HS-5 (cell line): ENCODE data around the gene IPO11.
"Not testable (repeated sequence)": the region's sequence is repeated elsewhere in the genome, so short reads cannot be mapped to it uniquely, and the experiment has no call there.

Experiments used
- DNase-seq: peaks from one replicate; pipeline ENCODE4 v3.0.0-alpha.2; 2012; ENCODE audit warnings: low read depth

The IPO11 gene

DNA sequence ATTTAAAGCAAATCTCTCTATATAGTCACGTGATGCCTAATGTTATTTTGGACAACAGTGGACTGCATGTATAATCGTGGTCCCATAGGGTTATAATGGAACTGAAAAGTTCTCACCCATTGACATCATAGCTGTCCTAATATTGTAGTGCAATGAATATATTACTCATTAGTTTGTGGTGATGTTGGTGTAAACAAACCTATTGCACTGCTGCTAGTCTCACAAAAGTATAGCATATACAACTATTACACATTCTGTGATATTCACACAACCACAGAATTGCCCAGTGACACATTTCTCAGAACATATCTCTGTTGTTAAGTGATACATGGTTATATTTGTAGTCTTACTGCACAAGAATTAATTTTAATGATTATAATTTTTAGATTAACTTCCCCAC lies 37.7 kb downstream of the IPO11 start:
- DNase-seq = no peak

DNA sequence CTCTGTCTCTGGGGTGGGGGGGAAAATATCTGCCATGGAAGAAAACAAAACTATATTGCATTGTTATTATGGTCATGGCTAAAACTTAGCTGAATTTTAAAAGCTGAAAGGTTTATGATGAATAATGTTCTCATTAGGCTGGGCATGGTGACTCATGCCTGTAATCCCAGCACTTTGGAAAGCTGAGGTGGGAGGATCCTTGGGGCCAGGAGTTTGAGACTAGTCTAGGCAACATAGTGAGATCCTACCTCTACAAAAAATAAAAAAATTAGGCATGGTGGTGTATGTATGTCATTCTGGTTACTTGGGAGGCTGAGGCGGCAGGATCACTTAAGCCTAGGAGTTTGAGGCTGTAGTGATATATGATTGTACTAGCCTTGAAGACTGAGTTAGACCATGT lies 44.5 kb downstream of the IPO11 start:
- DNase-seq = no peak

DNA sequence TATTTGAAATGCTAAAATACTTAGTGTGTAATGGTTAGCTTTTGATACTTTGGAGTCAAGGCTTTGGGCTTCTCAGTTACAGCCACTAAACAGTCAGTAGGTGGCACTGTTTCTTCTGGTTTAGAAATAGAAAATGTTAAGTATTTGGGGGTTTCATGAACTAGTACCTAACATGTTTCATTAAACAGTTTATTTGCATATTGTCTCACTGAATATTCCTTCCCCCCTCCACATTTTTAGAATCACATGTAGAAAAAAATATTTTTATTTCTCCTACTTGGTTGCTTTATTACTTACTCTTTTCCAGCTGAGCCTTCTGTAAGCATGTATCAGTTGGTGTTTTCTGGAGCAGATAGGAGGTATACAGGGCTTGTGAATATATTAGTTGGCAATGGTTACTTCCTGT lies 48.0 kb downstream of the IPO11 start:
- DNase-seq = no peak

DNA sequence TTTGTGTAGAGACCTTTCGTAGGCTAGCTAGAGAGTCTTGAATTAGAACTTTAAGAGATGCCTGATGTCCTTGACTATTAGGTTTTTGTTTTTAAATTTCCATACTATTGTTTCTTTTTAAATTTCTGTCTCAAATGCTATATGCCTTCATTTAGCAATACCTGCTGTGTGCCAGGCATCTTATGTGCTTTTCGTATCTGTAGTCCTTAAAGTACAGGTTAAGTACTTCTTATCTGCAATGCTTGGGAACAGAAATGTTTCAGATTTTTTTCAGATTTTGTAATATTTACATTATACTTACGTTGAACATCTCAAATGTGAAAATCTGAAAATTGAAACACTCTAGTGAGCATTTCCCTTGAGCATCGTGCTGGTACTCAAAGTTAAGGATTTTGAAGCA lies 49.0 kb downstream of the IPO11 start:
- no peak for DNase-seq

DNA sequence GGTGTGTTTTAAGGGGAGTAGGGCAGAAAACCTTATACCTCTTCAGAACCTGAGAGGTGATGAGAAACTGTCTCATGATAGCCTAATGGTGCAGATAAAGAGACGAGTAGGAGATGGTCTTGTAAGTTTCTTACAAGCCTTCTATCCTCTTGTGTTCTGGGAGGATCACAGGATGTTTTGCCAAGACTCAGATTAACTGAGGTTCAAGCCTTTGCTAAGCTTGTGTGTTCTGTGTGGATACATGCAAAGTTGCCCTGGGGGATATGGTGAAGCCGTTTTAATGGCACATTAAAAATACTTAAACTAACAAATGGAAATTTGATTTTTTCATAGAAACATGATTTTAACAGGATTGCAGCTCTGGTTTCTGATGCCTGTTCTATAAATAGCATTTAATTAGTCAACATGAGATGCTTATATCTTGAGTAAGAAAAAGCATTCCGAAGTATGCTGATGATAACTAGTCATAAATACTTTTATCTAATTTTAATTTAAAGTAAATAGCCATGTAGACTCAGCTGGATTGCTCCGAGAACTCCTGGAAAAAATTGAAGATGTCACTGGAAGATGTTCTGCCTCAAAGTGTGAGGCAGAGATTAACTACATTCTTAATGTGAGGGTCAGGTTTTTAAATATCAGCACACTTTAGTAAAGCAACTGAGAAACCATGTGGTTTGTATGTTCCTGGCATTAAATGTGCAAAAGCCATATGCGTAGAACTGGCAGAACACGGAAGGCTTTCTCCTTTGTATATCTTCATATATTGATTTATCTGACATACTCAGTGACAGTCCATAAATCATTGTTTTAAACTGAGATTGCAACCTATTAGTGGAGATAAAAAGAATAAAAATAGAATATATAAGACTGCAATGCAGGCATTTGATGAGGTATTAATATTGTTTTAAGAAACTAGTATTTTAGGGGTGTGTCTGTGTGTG lies 53.7 kb downstream of the IPO11 start:
- no peak for DNase-seq

DNA sequence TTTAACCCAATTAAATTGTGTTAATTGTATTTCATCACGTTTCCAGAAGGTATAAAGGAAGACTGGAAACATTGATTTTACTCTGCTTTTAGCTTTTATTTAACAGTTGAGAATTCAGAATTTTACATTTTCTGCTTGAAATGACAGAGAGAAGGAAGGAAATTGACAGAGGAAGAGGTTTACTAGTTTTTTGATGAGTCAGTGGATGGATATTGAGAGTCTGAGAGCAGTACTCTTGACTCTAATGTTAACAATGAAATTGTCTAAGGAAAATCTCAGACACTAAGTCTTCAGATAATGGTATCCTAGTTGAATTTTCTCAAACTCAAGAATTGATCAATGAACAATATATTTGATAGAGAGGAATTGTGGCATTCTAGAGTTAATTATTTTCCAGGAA lies 60.6 kb downstream of the IPO11 start:
- DNase-seq = no peak

DNA sequence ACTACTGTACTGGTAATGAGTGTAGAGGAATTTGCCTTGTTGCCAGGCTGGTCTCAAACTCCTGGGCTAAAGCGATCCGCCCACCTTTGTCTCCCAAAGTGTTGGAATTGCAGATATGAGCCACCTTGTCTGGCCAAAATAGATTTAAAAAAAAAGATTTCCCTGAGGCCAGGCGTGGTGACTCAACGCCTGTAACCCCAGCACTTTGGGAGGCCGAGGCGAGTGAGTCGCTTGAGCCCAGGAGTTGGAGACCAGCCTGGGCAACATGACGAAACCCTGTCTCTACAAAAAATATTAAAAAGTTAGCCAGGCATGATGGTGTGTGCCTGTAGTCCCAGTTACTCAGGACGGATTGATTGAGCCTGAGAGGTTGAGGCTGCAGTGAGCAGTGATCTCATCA lies 62.5 kb downstream of the IPO11 start:
- DNase-seq = peak; percentile 58

DNA sequence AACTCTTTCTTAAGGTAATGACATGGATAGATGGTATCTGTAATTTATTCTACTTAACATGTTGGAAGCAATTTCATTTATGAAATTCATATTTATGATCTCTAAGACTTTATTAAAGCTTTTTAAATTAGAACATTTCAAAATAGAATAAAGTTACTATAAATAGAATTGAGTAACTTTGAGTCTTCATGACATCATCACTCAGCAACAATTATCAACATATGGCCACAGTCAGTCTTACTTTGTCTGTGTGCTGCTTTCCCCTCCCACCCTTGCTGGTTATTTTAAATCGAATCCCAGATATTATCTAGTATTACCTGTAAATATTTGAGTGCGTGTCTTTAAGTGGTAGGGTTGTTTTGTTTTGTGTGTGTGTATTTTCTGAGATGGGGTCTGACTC lies 65.2 kb downstream of the IPO11 start:
- no peak for DNase-seq

DNA sequence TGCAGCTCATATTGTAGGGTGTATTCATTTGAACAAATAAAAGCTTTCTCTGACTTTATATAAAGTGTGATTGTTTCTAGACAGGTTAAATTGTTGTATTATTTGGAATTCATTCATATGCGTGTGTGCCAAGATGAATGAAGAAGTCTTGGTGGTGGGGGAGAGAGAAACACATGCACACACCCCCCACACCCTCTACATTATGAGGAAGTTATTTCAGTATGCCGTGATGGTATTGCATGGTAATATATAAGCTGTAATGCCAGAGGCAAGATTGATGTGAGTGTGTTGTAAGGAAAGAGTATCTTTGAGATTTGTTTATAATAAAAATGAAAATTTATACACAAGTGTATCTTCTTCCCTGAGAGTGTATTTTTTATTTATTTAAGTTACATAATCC lies 71.0 kb downstream of the IPO11 start:
- no peak for DNase-seq

DNA sequence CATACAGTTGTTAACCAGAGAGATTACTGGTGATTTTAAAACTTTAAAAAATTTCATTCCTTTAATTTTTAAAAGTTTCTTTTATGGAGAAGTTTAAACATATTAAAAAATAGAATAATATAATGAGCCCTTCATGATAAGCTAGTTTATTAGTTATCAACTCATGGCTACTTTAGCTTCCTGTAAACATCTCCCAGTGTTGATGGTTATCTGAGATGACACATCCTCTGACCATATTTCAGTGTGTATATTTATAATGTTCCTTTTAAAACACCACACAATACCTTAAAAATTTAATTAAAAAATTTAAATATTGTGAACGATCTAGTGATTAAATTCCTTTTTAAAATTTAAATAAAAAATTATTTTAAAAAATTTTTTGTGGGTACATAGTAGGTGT lies 74.1 kb downstream of the IPO11 start:
- DNase-seq = no peak

DNA sequence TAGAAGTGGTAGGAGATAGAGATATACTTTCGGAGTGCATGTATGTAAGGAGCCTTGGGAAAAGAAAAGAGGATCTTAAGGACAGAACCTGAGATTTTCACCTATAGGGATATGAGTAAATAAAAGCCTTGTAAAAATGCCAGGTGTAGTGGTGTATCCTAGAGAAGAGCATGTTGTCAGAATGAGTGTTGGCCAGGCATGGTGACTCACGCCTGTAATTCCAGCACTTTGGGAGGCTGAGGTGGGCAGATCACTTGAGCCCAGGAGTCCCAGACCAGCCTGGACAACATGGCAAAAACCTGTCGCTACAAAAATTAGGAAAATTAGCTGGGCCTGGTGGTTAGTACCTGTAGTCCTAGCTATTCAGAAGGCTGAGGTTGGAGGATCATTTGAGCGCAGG lies 76.0 kb downstream of the IPO11 start:
- DNase-seq = no peak

DNA sequence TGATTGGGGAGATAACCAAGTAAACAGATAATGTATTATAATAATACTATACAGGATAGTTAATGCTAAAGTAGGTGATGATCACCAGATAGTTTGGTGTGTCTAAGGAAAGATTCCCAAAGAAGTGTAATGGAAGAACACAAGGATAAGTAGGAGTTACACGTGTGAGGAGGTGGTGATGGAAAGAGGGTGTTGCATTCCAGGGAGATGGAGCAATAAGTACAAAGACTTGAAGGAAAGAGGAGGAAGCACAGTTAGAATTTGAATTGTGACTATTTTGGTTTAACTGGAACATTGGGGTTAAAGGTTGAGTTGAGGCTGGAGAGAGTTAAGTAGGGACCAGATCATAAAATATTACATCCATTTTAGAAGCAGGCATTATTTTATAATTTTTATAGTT lies 76.9 kb downstream of the IPO11 start:
- no peak for DNase-seq

DNA sequence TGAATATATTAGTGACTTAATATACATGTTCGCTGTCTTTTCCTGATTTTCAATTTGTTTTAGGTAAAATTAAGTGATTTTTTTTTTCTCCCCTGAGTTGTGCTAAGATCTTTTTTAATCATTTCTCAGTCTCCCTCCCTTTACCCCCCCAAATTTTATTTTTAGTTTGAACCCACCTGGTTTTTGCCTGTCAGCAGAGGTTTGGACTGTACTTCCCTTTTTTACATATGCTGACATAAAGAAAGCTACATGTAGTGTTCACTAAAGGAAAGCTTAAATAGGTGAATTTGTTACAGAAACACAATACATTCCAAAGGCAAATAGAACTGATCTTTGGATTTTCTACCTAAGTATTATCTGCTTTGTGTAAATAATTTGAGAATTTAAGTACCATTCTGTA lies 82.2 kb downstream of the IPO11 start:
- DNase-seq = no peak

DNA sequence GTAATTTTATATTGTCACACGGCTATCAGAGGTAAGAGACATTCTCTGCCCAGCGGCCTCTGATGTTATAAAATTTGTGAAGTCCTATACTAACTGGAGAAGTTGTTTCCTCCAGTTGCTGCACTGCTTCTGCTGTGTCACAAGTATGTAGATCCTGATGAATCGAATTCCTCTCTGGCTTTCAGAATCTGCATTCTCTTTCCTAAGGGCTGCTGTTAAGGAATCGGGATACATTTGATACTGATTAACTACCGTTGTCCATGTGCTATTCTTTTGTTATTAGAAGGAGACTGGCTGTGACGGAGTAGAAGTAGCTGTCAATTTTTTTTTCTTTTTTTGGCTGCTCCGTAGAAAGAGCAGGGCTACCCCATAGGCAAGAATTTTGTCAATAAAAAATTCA lies 84.3 kb downstream of the IPO11 start:
- no peak for DNase-seq

DNA sequence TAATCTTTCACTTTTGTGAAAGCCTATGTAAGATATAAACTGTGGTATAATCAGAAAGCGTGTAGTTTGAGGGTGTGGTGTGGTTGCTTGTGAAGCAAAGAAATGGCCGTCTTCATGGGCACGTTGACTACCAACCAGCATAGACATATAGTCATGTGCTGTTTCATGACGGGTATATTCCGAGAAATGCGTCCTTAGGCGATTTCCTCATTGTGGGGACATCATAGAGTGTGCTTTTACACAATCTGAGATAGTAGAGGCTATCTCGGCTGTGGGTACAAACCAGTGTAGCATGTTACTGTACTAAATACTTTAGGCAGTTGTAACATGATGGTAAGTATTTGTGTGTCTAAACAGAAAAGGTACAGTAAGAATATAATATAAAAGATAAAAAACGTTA lies 86.4 kb downstream of the IPO11 start:
- no peak for DNase-seq

DNA sequence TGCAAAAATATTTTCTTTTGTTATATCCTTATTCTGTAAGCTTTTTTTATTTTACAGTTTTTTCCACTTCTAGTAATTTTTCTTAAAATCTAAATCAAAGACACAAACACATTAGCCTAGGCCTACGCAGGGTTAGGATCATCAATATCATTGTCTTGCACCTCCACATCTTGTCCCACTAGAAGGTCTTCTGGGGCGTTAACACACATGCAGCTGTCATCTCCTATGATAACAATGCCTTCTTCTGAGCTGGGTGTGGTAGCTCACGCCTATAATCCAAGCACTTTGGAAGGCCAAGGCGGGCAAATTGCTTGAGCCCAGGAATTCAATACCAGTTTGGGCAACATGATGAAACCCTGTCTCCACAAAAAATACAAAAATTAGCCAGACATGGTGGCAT lies 87.2 kb downstream of the IPO11 start:
- DNase-seq = no peak

DNA sequence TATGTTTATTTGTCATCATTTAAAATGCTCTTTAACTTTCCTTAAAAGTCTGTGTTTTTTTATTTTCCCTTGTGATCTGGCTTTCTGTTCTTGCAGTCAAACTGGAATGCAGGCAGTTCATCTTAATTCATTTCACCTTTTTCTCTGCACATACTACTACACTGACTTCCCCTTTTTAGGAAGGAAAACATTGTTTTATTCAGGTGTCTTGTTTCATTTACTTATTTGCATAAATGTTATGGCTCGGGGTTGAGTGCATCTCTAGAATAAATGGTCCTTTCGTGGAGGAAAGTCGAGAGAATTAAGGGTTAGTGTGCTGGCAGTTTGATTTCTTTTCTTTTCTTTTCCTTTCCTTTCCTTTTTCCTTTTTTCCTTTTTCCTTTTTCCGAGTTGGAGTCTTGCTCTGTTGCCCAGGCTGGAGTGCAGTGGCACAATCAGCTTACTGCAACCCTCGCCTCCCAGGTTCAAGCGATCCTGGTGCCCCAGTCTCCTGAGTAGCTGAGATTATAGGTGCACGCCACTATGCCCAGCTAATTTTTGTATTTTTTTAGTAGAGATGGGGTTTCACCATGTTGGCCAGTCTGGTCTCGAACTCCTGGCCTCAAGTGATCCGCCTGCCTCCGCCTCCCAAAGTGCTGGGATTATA lies 90.0 kb downstream of the IPO11 start:
- no peak for DNase-seq

DNA sequence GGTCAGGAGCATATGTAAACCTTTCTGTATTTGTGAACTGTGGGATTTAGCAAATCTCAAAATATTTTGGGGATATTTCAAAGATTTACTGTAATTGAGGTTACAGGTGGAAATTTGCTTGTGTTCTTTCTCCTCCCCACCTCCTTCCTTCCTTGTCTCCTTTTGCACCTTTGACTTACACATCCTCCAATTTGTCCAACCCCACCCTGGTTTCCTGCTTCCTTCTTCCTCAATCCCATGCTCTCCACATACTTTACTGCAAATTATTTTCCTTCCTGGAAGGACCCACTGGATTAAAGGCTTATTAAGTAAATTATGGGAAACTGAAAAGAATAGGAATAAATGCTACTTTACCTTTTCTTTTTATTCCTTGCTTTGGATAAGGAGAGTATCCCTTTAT lies 91.6 kb downstream of the IPO11 start:
- no peak for DNase-seq

DNA sequence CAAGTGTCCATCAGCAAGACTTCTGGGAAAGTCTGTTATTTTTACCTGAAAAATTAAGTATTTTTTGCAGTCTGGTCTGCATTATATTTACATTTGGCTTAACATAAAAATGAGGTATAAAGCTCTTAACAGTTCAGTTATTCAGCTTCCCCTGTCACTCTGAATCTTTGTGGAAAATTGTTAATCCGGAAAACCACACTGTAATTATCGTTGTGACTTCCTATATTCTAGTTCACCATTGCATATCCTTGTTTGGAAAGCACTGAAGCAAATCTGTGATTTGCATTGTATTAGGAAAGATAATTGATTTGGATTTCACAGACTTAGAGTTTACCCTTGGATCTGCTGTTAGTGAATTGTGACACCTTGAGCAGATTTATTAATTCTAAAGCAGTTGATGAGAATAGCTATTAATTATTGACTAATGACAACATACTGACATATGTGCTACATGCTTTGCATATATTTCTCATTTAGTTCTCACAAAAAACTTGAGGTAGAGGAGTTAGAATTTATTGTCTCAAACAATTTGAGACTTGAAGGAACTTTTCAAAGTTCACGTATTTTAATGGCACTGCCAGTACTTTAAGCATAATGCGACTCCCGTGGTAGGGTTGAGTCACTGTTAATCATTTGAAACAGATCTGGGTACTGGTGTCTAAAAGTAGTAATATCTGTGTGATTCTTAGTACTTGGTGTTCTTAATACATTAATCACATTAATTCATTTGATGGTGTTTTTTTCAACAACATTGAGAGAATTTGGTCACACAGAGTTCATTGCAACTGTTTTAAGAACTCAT lies 94.3 kb downstream of the IPO11 start:
- no peak for DNase-seq

DNA sequence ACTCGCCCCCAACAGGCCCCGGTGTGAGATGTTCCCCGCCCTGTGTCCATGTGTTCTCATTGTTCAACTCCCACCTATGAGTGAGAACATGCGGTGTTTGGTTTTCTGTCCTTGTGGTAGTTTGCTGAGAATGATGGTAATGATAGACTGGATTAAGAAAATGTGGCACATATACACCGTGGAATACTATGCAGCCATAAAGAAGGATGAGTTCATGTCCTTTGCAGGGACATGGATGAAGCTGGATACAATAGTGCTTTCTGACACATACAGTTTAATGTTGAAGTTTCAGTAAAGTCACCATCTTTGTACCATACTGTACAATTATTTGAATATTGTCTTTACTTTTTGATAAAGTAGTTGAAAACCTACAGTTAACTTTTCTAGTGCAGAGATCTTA lies 96.2 kb downstream of the IPO11 start:
- not testable (repeated sequence) for DNase-seq

DNA sequence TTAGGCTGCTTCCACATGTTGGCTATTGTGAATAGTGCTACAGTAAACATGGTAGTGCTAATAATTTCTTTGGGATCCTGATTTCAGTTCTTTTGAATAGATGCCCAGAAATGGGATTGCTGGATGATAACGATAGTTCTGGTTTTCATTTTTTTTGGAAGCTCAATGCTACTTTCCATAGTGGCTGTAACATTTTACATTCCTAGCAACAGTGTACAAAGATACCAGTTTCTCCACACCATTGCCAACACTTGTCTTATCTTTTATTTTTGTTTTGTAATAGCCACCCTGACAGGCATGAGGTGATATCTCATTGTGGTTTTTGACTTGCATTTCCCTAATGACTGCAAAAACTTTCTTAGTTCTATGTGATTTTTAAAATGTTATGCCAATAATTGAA lies 97.2 kb downstream of the IPO11 start:
- no peak for DNase-seq

DNA sequence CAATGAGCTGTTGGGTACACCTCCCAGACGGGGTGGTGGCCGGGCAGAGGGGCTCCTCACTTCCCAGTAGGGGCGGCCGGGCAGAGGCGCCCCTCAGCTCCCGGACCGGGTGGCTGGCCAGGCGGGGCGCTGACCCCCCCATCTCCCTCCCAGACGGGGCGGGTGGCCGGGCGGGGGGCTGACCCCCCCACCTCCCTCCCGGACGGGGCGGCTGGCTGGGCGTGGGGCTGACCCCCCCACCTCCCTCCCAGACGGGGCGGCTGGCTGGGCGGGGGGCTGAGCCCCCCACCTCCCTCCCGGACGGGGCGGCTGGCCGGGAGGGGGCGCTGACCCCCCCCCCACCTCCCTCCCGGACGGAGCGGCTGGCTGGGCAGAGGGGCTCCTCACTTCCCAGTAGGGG lies 100.5 kb downstream of the IPO11 start:
- not testable (repeated sequence) for DNase-seq
